WTC11 (cell line): ENCODE measurements around the gene KPRP. TPM values are rescaled to one million over a fixed set of nuclear protein-coding genes. Genes with fewer than 3 reads are reported as not detected.

ENCODE experiments used
- MAX ChIP-seq: sonication (generic); formaldehyde crosslinking; IDR thresholded peaks from 2 replicates; pipeline ENCODE4 v1.8.0; 2022; ENCODE audit warnings: mild to moderate bottlenecking, missing genetic modification reagents
- total RNA-seq: library from RNA; stranded (reverse); gene quantifications from 3 replicates; pipeline ENCODE4 v1.2.3, GENCODE V29; 2021
- TF ChIP-seq, protein P1 (sequence below): fragments of 250-450 bp; sonication (Bioruptor Pico); IDR thresholded peaks from 2 replicates; pipeline ENCODE4 v2.1.2; 2022; ENCODE audit warnings: mild to moderate bottlenecking, moderate library complexity

KPRP gene
- total RNA-seq, 1 experiment from 2014 or later = not detected

- no peak for TF ChIP-seq MAX
- TF ChIP-seq, protein P1, sequence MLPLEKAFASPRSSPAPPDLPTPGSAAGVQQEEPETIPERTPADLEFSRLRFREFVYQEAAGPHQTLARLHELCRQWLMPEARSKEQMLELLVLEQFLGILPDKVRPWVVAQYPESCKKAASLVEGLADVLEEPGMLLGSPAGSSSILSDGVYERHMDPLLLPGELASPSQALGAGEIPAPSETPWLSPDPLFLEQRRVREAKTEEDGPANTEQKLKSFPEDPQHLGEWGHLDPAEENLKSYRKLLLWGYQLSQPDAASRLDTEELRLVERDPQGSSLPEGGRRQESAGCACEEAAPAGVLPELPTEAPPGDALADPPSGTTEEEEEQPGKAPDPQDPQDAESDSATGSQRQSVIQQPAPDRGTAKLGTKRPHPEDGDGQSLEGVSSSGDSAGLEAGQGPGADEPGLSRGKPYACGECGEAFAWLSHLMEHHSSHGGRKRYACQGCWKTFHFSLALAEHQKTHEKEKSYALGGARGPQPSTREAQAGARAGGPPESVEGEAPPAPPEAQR (CRISPR knock-in tag) = no peak
- TF ChIP-seq, all 79 proteins: peak for 0
Observed at GRCh38 chr1:152811050-152811449, 53.2 kb downstream of the KPRP start (continued).

Other genes with a start within 250 kb of the KPRP start
- gene LCE5A, start 247.2 kb upstream of the KPRP start, total RNA-seq = not detected in 3 replicates
- gene CRCT1, start 243.5 kb upstream of the KPRP start, total RNA-seq = not detected in 3 replicates
- not detected in 3 replicates for gene LCE3E, start 191.2 kb upstream of the KPRP start, total RNA-seq
- gene LCE3D, start 177.5 kb upstream of the KPRP start, total RNA-seq = not detected in 3 replicates
- gene LCE3C, start 157.8 kb upstream of the KPRP start, total RNA-seq = not detected in 3 replicates
- not detected in 3 replicates for gene LCE3B, start 144.2 kb upstream of the KPRP start, total RNA-seq
- not detected in 3 replicates for gene LCE3A, start 134.9 kb upstream of the KPRP start, total RNA-seq
- gene LCE2D, start 94.6 kb upstream of the KPRP start, total RNA-seq = not detected in 3 replicates
- gene LCE2C, start 82.7 kb upstream of the KPRP start, total RNA-seq = not detected in 3 replicates
- gene LCE2B, start 71.9 kb upstream of the KPRP start, total RNA-seq = not detected in 3 replicates
- gene LCE2A, start 59.7 kb upstream of the KPRP start, total RNA-seq = not detected in 3 replicates
- gene LCE4A, start 49.9 kb upstream of the KPRP start, total RNA-seq = not detected in 3 replicates
- gene LCE1F, start 17.1 kb downstream of the KPRP start, total RNA-seq = not detected in 3 replicates
- gene LCE1E, start 28.2 kb downstream of the KPRP start, total RNA-seq = not detected in 3 replicates
- not detected in 3 replicates for gene LCE1D, start 38.7 kb downstream of the KPRP start, total RNA-seq
- not detected in 3 replicates for gene LCE1C, start 48.6 kb downstream of the KPRP start, total RNA-seq
- not detected in 3 replicates for gene LCE1B, start 53.9 kb downstream of the KPRP start, total RNA-seq
- not detected in 3 replicates for gene LCE1A, start 69.4 kb downstream of the KPRP start, total RNA-seq
- gene LCE6A, start 84.8 kb downstream of the KPRP start, total RNA-seq = not detected in 3 replicates
- gene LCE7A, start 102.0 kb downstream of the KPRP start, total RNA-seq = not detected in 3 replicates
- gene SMCP, start 120.3 kb downstream of the KPRP start, total RNA-seq = not detected in 3 replicates
- not detected in 3 replicates for gene IVL, start 150.5 kb downstream of the KPRP start, total RNA-seq
- gene SPRR5, start 189.2 kb downstream of the KPRP start, total RNA-seq = not detected in 3 replicates
- gene SPRR4, start 212.6 kb downstream of the KPRP start, total RNA-seq = not detected in 3 replicates
- not detected in 3 replicates for gene SPRR1A, start 226.1 kb downstream of the KPRP start, total RNA-seq
- gene SPRR3, start 243.7 kb downstream of the KPRP start, total RNA-seq = not detected in 3 replicates